NCI-H510A treated with DMSO at 0.1 percent for 48 hours (cell line): Measurements from ENCODE around the gene CCL28.

Experiments
- DNase-seq: peaks from one replicate; lab custom pipeline; 2025; lab: John Stamatoyannopoulos, UW

The CCL28 gene

GRCh38 chr5:43357067-43357466 lies 55.1 kb downstream of the CCL28 start:
- no peak for DNase-seq

DNA sequence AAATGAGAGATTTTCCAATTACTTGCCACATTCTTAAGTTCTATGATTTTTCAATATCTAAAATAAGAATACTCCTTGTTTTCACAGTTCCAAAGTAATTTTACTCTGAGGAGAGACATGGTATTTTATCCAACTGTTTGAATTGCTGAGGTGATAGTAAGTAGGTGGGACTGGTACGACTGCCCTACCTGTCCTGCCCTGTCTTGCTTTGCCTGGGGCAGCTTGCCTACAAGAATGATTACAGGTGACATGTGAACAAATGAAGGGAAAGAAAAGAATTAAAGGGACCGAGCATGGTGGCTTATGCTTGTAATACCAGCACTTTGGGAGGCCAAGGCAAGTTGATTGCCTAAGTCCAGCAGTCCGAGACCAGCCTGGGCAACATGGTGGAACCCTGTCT lies 57.4 kb downstream of the CCL28 start:
- DNase-seq = no peak

GRCh38 chr5:43353668-43354067 lies 58.5 kb downstream of the CCL28 start:
- no peak for DNase-seq

DNA sequence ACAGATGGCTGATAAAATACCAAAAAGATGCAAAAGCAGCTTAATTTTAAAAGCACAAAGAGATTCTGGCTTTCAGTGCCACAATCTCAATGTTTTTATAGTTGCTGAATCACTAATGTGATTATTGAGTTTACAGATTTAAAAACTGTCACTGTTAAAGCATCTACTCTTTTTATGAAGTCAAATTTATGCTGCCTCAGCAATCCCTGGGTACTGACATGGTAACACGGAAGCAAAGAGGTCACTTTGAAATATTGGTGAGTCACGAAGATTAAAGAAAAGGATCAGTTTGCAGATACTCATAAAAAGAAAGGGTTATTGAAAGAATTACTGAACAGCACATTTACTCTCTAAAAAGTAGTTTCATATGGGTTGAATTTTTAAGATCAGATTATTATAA lies 59.3 kb downstream of the CCL28 start:
- DNase-seq = no peak

GRCh38 chr5:43352131-43352530 lies 60.1 kb downstream of the CCL28 start:
- no peak for DNase-seq

DNA sequence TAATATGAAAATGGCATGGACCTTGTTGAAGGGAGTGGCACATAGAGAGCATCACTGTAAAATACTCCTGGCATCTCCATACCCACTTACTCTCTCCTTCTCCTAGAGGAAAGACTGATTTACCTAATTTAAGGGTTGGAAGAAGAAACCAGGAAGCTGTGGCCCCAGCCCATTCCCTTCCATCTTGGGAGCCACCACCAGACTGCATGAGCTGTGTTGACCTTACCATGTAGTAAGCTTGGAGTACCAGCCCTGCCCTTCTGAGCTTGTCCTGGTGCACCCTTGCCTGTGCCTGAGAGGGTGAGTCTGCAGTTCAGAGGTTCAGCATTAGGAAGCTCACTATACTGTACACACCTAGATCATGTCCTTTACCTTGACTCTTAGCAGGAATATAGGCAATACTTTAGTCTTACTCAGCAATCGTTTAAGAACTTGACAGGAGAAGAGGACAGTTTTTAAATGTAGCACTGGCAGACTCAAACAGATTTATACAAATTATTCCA lies 63.3 kb downstream of the CCL28 start:
- no peak for DNase-seq

DNA sequence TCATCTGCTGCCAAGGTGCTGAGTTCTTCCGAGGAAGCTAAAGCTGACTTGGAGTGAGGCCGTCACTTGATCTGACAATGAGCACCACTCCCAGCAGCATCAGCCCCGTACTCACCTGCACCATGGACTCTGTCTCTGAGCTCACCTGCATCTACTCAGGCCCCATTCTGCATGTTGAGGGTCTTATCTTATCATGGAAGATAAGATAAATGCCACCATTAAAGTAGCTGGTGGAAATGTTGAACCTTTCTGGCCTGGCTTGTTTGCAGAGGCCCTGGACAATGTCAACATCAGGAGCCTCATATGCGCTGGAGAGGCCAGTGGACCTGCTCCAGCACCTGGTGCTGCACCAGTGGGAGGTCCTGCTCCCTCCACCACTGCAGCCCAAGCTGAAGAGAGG lies 64.0 kb downstream of the CCL28 start:
- DNase-seq = no peak

DNA sequence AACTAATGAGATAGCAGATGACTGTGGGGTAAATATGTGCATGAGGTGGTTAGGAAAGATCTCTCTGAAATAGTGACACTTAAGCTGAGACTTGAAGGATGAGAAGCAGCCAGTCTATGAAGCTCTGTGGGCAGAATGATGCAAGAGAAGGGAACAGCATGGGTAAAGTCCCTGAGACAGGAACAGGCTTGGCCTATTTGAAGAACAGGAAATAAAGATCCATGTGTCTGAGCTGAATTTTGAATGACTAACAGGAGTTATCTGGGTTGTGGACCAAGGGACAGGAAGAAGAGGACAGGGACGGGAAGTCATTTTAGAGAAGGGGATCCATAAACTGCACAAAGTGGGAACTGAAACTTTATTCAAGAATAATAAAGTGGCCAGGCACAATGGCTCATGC lies 73.3 kb downstream of the CCL28 start:
- DNase-seq = no peak

DNA sequence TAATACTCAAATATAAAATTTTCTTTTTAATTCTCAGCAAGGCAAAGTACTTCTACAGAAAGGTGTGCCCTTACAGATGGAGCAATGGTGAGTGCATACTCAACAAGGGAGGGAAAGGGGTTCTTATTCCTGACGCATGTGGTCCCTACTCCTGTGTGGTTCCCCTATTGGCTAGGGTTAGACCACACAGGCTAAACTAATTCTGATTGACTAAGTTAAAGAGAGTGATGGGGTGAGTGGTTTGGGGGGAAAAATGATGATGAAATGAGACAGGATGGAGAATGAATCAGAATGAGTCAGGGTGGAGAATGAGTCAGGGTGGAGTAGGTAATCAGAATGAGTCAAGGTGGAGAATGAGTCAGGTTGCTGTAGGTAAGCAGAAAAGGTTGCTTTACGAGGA lies 76.0 kb downstream of the CCL28 start:
- no peak for DNase-seq

DNA sequence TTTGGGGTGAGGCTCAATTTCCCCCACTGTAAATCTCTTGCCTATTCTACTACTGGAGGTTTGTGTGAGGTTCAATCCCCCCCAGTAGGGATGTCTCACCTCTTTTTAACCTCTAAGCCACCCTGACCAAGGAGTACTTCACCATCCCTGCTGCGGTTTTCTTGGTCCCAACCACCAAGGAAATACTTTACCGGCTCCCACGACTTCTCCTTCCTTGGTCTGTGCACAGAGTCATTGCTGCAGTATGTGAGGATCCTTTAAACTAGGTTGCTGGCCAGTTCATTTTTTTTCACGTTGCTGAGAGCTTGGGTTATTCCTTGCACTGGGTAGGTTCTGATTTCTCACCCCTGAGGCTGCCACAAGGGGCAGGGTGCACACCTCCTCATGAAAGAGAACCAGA lies 76.5 kb downstream of the CCL28 start:
- no peak for DNase-seq

- no peak for DNase-seq
Observed at GRCh38 chr5:43332401-43332800, 79.8 kb downstream of the CCL28 start.
